WTC11 (cell line): ENCODE data around the gene ERC2. TPM values are rescaled to one million over a fixed set of nuclear protein-coding genes. Genes with fewer than 3 reads are reported as not detected.
"Not testable (repeated sequence)": the region's sequence is repeated elsewhere in the genome, so short reads cannot be mapped to it uniquely, and the experiment has no call there.

ENCODE experiments used
- ATAC-seq: fragments of 200-7000 bp; cut with Tn5 transposase; 2 replicates; pipeline ENCODE4 v1.10.0; 2021; ENCODE audit warnings: mild to moderate bottlenecking, moderate library complexity
- CTCF ChIA-PET: fragments of 300-600 bp; sonication (Branson Sonifier 250); formaldehyde crosslinking; loops from one replicate; lab custom pipeline; 2021; ENCODE audit warnings: antibody characterized with exemption; lab: Charles Lee
- POLR2A ChIA-PET: fragments of 350-600 bp; sonication (Branson Sonifier 250); formaldehyde crosslinking; loops from one replicate; lab custom pipeline; 2021; ENCODE audit warnings: antibody characterized with exemption; lab: Charles Lee
- DNase-seq: peaks from one replicate; pipeline ENCODE4 v3.0.0; 2021; ENCODE audit warnings: low spot score
- H3K27ac Mint-ChIP-seq: 2 replicates; pipeline ENCODE4 v1.8.0; 2021; ENCODE audit warnings: mixed read lengths
- H3K27me3 Mint-ChIP-seq: 2 replicates; pipeline ENCODE4 v1.8.0; 2021; ENCODE audit warnings: low read depth, mild to moderate bottlenecking, moderate library complexity, mixed read lengths
- H3K36me3 Mint-ChIP-seq: 2 replicates; pipeline ENCODE4 v1.8.0; 2021; ENCODE audit warnings: mixed read lengths
- H3K4me1 Mint-ChIP-seq: 2 replicates; pipeline ENCODE4 v1.8.0; 2022; ENCODE audit warnings: mixed read lengths
- H3K4me3 Mint-ChIP-seq: 2 replicates; pipeline ENCODE4 v1.8.0; 2021; ENCODE audit warnings: mild to moderate bottlenecking, moderate library complexity, mixed read lengths
- H3K9me3 Mint-ChIP-seq: 2 replicates; pipeline ENCODE4 v1.8.0; 2021; ENCODE audit warnings: mixed read lengths
- CBFB ChIP-seq: sonication (generic); formaldehyde crosslinking; IDR thresholded peaks from 2 replicates; pipeline ENCODE4 v1.8.1; 2022; ENCODE audit warnings: mild to moderate bottlenecking, low read depth, missing genetic modification reagents
- CREB1 ChIP-seq: sonication (generic); formaldehyde crosslinking; IDR thresholded peaks from 2 replicates; pipeline ENCODE4 v1.8.0; 2023; ENCODE audit warnings: mild to moderate bottlenecking, missing genetic modification reagents
- CTCF ChIP-seq: fragments of 200-600 bp; IDR thresholded peaks from 2 replicates; pipeline ENCODE4 v1.8.0; 2022; ENCODE audit warnings: antibody characterized with exemption
- ETV6 ChIP-seq: sonication (generic); formaldehyde crosslinking; IDR thresholded peaks from 2 replicates; pipeline ENCODE4 v1.8.1; 2022; ENCODE audit warnings: mild to moderate bottlenecking, missing genetic modification reagents
- GABPB1 ChIP-seq: sonication (generic); formaldehyde crosslinking; IDR thresholded peaks from 2 replicates; pipeline ENCODE4 v1.8.1; 2023; ENCODE audit warnings: mild to moderate bottlenecking, missing genetic modification reagents
- GTF2I ChIP-seq: fragments of 250-450 bp; sonication (Bioruptor Pico); conservative IDR thresholded peaks from 2 replicates; pipeline ENCODE4 v1.4.0; 2021; ENCODE audit warnings: mild to moderate bottlenecking
- NFATC4 ChIP-seq: fragments of 250-450 bp; sonication (Bioruptor Pico); IDR thresholded peaks from 2 replicates; pipeline ENCODE4 v1.9.0; 2021; ENCODE audit warnings: mild to moderate bottlenecking
- NFYB ChIP-seq: sonication (generic); formaldehyde crosslinking; conservative IDR thresholded peaks from 2 replicates; pipeline ENCODE4 v1.8.0; 2022; ENCODE audit warnings: low read depth, missing genetic modification reagents
- OVOL2 ChIP-seq: fragments of 250-450 bp; sonication (Bioruptor Pico); IDR thresholded peaks from 2 replicates; pipeline ENCODE4 v1.9.0; 2021; ENCODE audit warnings: mild to moderate bottlenecking, borderline replicate concordance
- SMAD4 ChIP-seq: sonication (generic); formaldehyde crosslinking; IDR thresholded peaks from 2 replicates; pipeline ENCODE4 v1.8.0; 2022; ENCODE audit warnings: mild to moderate bottlenecking, missing genetic modification reagents
- TEAD4 ChIP-seq: sonication (generic); formaldehyde crosslinking; IDR thresholded peaks from 2 replicates; pipeline ENCODE4 v1.8.0; 2022; ENCODE audit warnings: mild to moderate bottlenecking, missing genetic modification reagents
- TP53 ChIP-seq: sonication (generic); formaldehyde crosslinking; IDR thresholded peaks from 2 replicates; pipeline ENCODE4 v1.8.1; 2023; ENCODE audit warnings: mild to moderate bottlenecking, missing genetic modification reagents
- total RNA-seq: library from RNA; stranded (reverse); gene quantifications from 3 replicates; pipeline ENCODE4 v1.2.3, GENCODE V29; 2021
- TF ChIP-seq, protein P1 (sequence below): fragments of 250-450 bp; sonication (Bioruptor Pico); IDR thresholded peaks from 2 replicates; pipeline ENCODE4 v1.9.0; 2021; ENCODE audit warnings: mild to moderate bottlenecking
- TF ChIP-seq, protein P2 (sequence below): sonication (generic); formaldehyde crosslinking; conservative IDR thresholded peaks from 2 replicates; pipeline ENCODE4 v1.8.1; 2023; ENCODE audit warnings: mild to moderate bottlenecking, low read depth, missing genetic modification reagents, moderate library complexity
- TF ChIP-seq, protein P3 (sequence below): sonication (generic); formaldehyde crosslinking; IDR thresholded peaks from 2 replicates; pipeline ENCODE4 v1.8.1; 2023; ENCODE audit warnings: mild to moderate bottlenecking, missing genetic modification reagents, borderline replicate concordance

The ERC2 gene
- total RNA-seq, 1 experiment from 2014 or later: 23.5 TPM

- TF ChIP-seq, protein P1, sequence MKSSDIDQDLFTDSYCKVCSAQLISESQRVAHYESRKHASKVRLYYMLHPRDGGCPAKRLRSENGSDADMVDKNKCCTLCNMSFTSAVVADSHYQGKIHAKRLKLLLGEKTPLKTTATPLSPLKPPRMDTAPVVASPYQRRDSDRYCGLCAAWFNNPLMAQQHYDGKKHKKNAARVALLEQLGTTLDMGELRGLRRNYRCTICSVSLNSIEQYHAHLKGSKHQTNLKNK: no peak
- TF ChIP-seq NFYB (CRISPR knock-in tag) (no peak), CTCF (no peak)
These were observed 393.2 kb downstream of the ERC2 start (continued) for GRCh38 chr3:56075089-56075488.

DNA sequence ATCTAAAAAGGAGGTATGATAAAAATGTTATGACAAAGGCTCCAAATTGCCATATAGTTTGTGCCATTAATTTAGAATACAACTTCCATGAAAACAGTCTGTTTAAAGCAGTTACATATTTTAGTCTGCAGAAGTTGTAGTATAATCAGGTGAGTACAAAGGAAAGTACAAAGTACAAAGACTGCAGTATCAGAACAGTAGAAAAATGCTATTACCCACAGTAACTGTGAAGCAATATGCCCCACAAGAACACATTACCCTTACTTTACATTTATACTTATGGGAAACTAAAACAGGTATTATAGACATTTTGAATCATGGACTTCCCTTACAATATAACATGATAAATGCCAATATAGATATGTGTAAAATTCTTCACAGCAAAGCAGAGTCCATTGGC, 398.5 kb downstream of the ERC2 start:
- POLR2A ChIA-PET: no interaction called here
- CTCF ChIA-PET: no interaction called here

DNA sequence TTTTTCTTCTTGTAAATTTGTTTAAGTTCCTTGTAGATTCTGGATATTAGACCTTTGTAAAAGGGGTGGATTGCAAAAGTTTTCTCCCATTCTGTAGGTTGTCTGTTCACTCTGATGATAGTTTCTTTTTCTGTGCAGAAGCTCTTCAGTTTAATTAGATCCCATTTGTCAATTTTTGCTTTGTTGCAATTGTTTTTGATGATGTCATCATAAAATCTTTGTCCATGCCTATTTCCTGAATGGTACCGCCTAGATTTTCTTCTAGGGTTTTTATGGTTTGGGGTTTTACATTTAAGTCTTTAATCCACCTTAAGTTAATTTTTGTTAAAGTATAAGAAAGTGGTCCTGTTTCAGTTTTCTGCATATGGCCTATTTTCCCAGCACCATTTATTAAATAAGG, 401.9 kb downstream of the ERC2 start:
- Mint-ChIP-seq H3K36me3 (peaks cover 14% of the 10 kb centered on the region; the same call in 1 of the 2 replicates), H3K9me3 (peaks cover 20% of the 10 kb centered on the region)
- H3K4me1 Mint-ChIP-seq, CTCF ChIA-PET, H3K27me3 Mint-ChIP-seq, H3K4me3 Mint-ChIP-seq, POLR2A ChIA-PET, ATAC-seq, DNase-seq, H3K27ac Mint-ChIP-seq: not testable (repeated sequence)

More for the DNA sequence above, 398.5 kb downstream of the ERC2 start:
- peaks cover 14% of the 10 kb centered on the region; the same call in 1 of the 2 replicates for H3K36me3 Mint-ChIP-seq
- ATAC-seq (no peak), DNase-seq (no peak)
- no peaks in the 10 kb centered on the region for H3K4me1 Mint-ChIP-seq
- H3K9me3 Mint-ChIP-seq: peaks cover 20% of the 10 kb centered on the region
- no peak overlapping the region for H3K4me3 Mint-ChIP-seq
- no peak overlapping the region for H3K27ac Mint-ChIP-seq
- TF ChIP-seq TP53 (CRISPR knock-in tag) (no peak), CREB1 (CRISPR knock-in tag) (no peak), OVOL2 (CRISPR knock-in tag) (no peak), TEAD4 (CRISPR knock-in tag) (no peak), SMAD4 (CRISPR knock-in tag) (no peak), CBFB (no peak), GABPB1 (CRISPR knock-in tag) (no peak)
- no peaks in the 10 kb centered on the region for H3K27me3 Mint-ChIP-seq

DNA sequence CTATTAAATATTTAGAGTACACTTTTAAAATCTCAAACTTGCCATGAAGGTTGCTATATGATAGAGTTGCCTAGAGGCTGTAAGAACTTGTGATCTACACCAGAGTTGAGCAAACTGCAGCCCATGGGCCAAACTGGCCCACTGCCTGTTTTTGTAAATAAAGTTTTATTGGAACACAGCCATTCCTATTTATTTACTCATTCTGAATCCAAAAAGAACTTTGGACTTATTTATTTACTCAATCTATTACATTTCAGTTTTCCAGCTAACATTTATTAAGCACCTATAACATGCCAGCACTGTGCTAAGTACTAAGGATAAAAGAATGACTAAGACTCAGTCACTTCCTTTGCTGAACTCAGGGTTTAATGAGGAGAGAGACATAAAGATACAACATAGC, 403.6 kb downstream of the ERC2 start:
- peaks cover 20% of the 10 kb centered on the region for H3K9me3 Mint-ChIP-seq
- H3K4me3 Mint-ChIP-seq: no peak overlapping the region
- no peaks in the 10 kb centered on the region for H3K4me1 Mint-ChIP-seq
- ChIA-PET CTCF (no interaction called here), POLR2A (no interaction called here)
- no peak for DNase-seq
- H3K27me3 Mint-ChIP-seq: no peaks in the 10 kb centered on the region
- H3K36me3 Mint-ChIP-seq: peaks cover 14% of the 10 kb centered on the region; the same call in 1 of the 2 replicates
- TF ChIP-seq SMAD4 (CRISPR knock-in tag): no peak
- H3K27ac Mint-ChIP-seq: no peak overlapping the region
- ATAC-seq: no peak

- CTCF ChIA-PET: no interaction called here
- peaks cover 8% of the 10 kb centered on the region for H3K9me3 Mint-ChIP-seq
- DNase-seq: no peak
- H3K4me1 Mint-ChIP-seq: no peaks in the 10 kb centered on the region
- no peak for ATAC-seq
- H3K27ac Mint-ChIP-seq: no peak overlapping the region
- peaks cover 7% of the 10 kb centered on the region; the same call in 1 of the 2 replicates for H3K36me3 Mint-ChIP-seq
- POLR2A ChIA-PET: no interaction called here
- no peak overlapping the region for H3K4me3 Mint-ChIP-seq
- TF ChIP-seq NFATC4 (no peak), CREB1 (CRISPR knock-in tag) (no peak), ETV6 (CRISPR knock-in tag) (no peak), GTF2I (CRISPR knock-in tag) (no peak)
- TF ChIP-seq, protein P2, sequence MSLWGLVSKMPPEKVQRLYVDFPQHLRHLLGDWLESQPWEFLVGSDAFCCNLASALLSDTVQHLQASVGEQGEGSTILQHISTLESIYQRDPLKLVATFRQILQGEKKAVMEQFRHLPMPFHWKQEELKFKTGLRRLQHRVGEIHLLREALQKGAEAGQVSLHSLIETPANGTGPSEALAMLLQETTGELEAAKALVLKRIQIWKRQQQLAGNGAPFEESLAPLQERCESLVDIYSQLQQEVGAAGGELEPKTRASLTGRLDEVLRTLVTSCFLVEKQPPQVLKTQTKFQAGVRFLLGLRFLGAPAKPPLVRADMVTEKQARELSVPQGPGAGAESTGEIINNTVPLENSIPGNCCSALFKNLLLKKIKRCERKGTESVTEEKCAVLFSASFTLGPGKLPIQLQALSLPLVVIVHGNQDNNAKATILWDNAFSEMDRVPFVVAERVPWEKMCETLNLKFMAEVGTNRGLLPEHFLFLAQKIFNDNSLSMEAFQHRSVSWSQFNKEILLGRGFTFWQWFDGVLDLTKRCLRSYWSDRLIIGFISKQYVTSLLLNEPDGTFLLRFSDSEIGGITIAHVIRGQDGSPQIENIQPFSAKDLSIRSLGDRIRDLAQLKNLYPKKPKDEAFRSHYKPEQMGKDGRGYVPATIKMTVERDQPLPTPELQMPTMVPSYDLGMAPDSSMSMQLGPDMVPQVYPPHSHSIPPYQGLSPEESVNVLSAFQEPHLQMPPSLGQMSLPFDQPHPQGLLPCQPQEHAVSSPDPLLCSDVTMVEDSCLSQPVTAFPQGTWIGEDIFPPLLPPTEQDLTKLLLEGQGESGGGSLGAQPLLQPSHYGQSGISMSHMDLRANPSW (CRISPR knock-in tag): no peak
- TF ChIP-seq, protein P3, sequence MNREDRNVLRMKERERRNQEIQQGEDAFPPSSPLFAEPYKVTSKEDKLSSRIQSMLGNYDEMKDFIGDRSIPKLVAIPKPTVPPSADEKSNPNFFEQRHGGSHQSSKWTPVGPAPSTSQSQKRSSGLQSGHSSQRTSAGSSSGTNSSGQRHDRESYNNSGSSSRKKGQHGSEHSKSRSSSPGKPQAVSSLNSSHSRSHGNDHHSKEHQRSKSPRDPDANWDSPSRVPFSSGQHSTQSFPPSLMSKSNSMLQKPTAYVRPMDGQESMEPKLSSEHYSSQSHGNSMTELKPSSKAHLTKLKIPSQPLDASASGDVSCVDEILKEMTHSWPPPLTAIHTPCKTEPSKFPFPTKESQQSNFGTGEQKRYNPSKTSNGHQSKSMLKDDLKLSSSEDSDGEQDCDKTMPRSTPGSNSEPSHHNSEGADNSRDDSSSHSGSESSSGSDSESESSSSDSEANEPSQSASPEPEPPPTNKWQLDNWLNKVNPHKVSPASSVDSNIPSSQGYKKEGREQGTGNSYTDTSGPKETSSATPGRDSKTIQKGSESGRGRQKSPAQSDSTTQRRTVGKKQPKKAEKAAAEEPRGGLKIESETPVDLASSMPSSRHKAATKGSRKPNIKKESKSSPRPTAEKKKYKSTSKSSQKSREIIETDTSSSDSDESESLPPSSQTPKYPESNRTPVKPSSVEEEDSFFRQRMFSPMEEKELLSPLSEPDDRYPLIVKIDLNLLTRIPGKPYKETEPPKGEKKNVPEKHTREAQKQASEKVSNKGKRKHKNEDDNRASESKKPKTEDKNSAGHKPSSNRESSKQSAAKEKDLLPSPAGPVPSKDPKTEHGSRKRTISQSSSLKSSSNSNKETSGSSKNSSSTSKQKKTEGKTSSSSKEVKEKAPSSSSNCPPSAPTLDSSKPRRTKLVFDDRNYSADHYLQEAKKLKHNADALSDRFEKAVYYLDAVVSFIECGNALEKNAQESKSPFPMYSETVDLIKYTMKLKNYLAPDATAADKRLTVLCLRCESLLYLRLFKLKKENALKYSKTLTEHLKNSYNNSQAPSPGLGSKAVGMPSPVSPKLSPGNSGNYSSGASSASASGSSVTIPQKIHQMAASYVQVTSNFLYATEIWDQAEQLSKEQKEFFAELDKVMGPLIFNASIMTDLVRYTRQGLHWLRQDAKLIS: no peak
- H3K27me3 Mint-ChIP-seq: no peaks in the 10 kb centered on the region
These were observed 407.0 kb downstream of the ERC2 start for GRCh38 chr3:56061279-56061626.
